Cerebellar cortex (tissue), 1 donor: ENCODE results near the gene WFS1.
A peak's percentile ranks its signal among the peaks of the same experiment; 100 is the strongest.

Source experiments
- DNase-seq: peaks from one replicate; pipeline ENCODE4 v3.0.0-alpha.2; 2015; ENCODE audit warnings: low spot score

Gene WFS1

GRCh38 chr4:6269616-6270511 lies at the start of gene WFS1:
WFS1 (plus strand) TSS chr4:6269850; CDS start chr4:6277456, 7,606 bp downstream.
- peak; percentile 98 for DNase-seq

GRCh38 chr4:6221301-6221850 lies 48.3 kb upstream of the WFS1 start:
- DNase-seq: peak; percentile 53

- peak; percentile 78 for DNase-seq
Measured at GRCh38 chr4:6221851-6222760, 47.5 kb upstream of the WFS1 start.

GRCh38 chr4:6222761-6223292 lies 46.8 kb upstream of the WFS1 start:
- DNase-seq: peak; percentile 66

- DNase-seq: no peak
Measured at GRCh38 chr4:6224735-6225134, 44.9 kb upstream of the WFS1 start.

- no peak for DNase-seq
Measured at GRCh38 chr4:6225469-6225868, 44.2 kb upstream of the WFS1 start.

- DNase-seq: no peak
Measured at GRCh38 chr4:6226506-6226905, 43.1 kb upstream of the WFS1 start.

- no peak for DNase-seq
Measured at GRCh38 chr4:6227412-6228157, 42.1 kb upstream of the WFS1 start.

- no peak for DNase-seq
Measured at GRCh38 chr4:6228158-6229067, 41.2 kb upstream of the WFS1 start.

- no peak for DNase-seq
Measured at GRCh38 chr4:6229095-6229494, 40.6 kb upstream of the WFS1 start.

GRCh38 chr4:6229671-6230501 lies 39.8 kb upstream of the WFS1 start:
- DNase-seq: no peak

GRCh38 chr4:6230502-6230785 lies 39.2 kb upstream of the WFS1 start:
- DNase-seq: no peak

GRCh38 chr4:6230827-6231662 lies 38.6 kb upstream of the WFS1 start:
- DNase-seq: no peak

GRCh38 chr4:6231663-6232165 lies 37.9 kb upstream of the WFS1 start:
- DNase-seq: no peak

GRCh38 chr4:6232836-6233785 lies 36.5 kb upstream of the WFS1 start:
- no peak for DNase-seq

- DNase-seq: no peak
Measured at GRCh38 chr4:6233929-6234328, 35.7 kb upstream of the WFS1 start.

GRCh38 chr4:6235012-6235411 lies 34.6 kb upstream of the WFS1 start:
- DNase-seq: no peak
